ENCODE data around the gene PRKRIP1.

DNA sequence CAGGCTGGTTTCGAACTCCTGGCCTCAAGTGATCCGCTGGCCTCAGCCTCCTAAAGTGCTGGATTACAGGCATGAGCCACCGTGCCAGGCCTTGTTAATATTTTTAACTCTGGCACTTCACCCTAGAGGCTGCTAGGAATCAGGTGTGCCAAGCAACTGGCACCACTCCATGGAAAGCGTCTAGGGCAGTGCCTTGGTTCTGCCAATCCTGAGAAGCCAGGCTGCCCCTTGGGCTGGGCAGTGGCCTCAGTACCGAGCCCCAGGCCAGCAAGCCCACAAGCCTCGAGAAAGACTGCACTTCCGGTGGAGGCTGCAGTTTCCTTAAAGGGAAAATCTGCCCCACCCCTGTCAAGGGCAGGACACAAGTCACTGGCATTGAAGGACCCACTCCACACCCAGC, 57.2 kb downstream of the PRKRIP1 start:
- TF ChIP-seq POLR2A (IDR thresholded peaks at IDR 0.05) (no peak), CTCF (IDR thresholded peaks at IDR 0.05) (no peak), POLR2AphosphoS5 (IDR thresholded peaks at IDR 0.05) (no peak), EP300 (IDR thresholded peaks at IDR 0.05) (no peak)
